Astrocyte (in vitro differentiated cells and primary cell): ENCODE data around the gene MVD. TPM values are rescaled to one million over a fixed set of nuclear protein-coding genes. Genes with fewer than 3 reads are reported as not detected.

ENCODE experiments used
- DNase-seq: peaks from one replicate; pipeline ENCODE4 v3.0.0-alpha.2; 2010; ENCODE audit warnings: low read depth
- FAIRE-seq: peaks from 2 replicates; lab custom pipeline; 2011; peaks lifted over from hg19 to GRCh38; lab: Jason Lieb, UNC
- H2AFZ ChIP-seq: 2 replicates; pipeline ENCODE4 v1.6.0; 2012; ENCODE audit warnings: low read depth, low read length, inconsistent platforms
- H3K27ac ChIP-seq: 2 replicates; pipeline ENCODE4 v1.5.1; 2011; ENCODE audit warnings: low read depth, low read length, inconsistent platforms
- H3K27me3 ChIP-seq: 2 replicates; pipeline ENCODE4 v1.6.0; 2011; ENCODE audit warnings: low read length, inconsistent platforms; ENCODE audit not compliant: insufficient read depth
- H3K36me3 ChIP-seq: 2 replicates; pipeline ENCODE4 v1.5.1; 2011; ENCODE audit warnings: low read length, inconsistent platforms; ENCODE audit not compliant: insufficient read depth
- H3K4me1 ChIP-seq: 2 replicates; pipeline ENCODE4 v1.5.1; 2011; ENCODE audit warnings: low read length, inconsistent platforms; ENCODE audit not compliant: insufficient read depth
- H3K4me2 ChIP-seq: 2 replicates; pipeline ENCODE4 v1.6.0; 2012; ENCODE audit warnings: low read length, inconsistent platforms
- H3K4me3 ChIP-seq: 2 replicates; pipeline ENCODE4 v1.5.1; 2011; ENCODE audit warnings: low read depth, mild to moderate bottlenecking, low read length, inconsistent platforms; ENCODE audit not compliant: insufficient read depth
- H3K79me2 ChIP-seq: 2 replicates; pipeline ENCODE4 v1.6.0; 2012; ENCODE audit warnings: mild to moderate bottlenecking, low read length, inconsistent platforms; ENCODE audit not compliant: insufficient read depth
- H3K9ac ChIP-seq: 2 replicates; pipeline ENCODE4 v1.6.0; 2012; ENCODE audit warnings: mild to moderate bottlenecking, low read length, inconsistent platforms
- H3K9me3 ChIP-seq: 2 replicates; pipeline ENCODE4 v1.5.1; 2012; ENCODE audit warnings: low read depth, mild to moderate bottlenecking, low read length, inconsistent platforms; ENCODE audit not compliant: insufficient read depth
- H4K20me1 ChIP-seq: 2 replicates; pipeline ENCODE4 v1.6.0; 2012; ENCODE audit warnings: low read length, inconsistent platforms; ENCODE audit not compliant: insufficient read depth
- H3K27ac Mint-ChIP-seq: one replicate; pipeline ENCODE4 v1.8.0; 2021; ENCODE audit warnings: mild to moderate bottlenecking, mixed read lengths; ENCODE audit not compliant: unreplicated experiment
- H3K27me3 Mint-ChIP-seq: one replicate; pipeline ENCODE4 v1.8.0; 2021; ENCODE audit warnings: low read depth, mixed read lengths; ENCODE audit not compliant: unreplicated experiment
- H3K36me3 Mint-ChIP-seq: one replicate; pipeline ENCODE4 v1.8.0; 2021; ENCODE audit warnings: low read depth, mixed read lengths; ENCODE audit not compliant: unreplicated experiment
- H3K4me1 Mint-ChIP-seq: one replicate; pipeline ENCODE4 v1.8.0; 2021; ENCODE audit warnings: low read depth, mixed read lengths; ENCODE audit not compliant: unreplicated experiment
- H3K4me3 Mint-ChIP-seq: one replicate; pipeline ENCODE4 v1.8.0; 2021; ENCODE audit warnings: mild to moderate bottlenecking, moderate library complexity, mixed read lengths; ENCODE audit not compliant: unreplicated experiment
- H3K9me3 Mint-ChIP-seq: one replicate; pipeline ENCODE4 v1.8.0; 2021; ENCODE audit warnings: mild to moderate bottlenecking, mixed read lengths; ENCODE audit not compliant: unreplicated experiment
- EZH2 ChIP-seq: IDR thresholded peaks from 2 replicates; pipeline ENCODE4 v1.6.1; 2012; ENCODE audit warnings: mild to moderate bottlenecking, low read length, inconsistent platforms; ENCODE audit not compliant: insufficient read depth
- total RNA-seq: library from RNA; stranded (reverse); gene quantifications from 2 replicates; pipeline ENCODE4 v1.2.1, GENCODE V29; 2021
- TF ChIP-seq, protein P1 (sequence below): IDR thresholded peaks from 2 replicates; pipeline ENCODE4 v1.5.1; 2011; ENCODE audit warnings: low read depth, mild to moderate bottlenecking, inconsistent platforms, low read length, moderate library complexity; ENCODE audit not compliant: insufficient read depth

MVD gene
- total RNA-seq, 1 donor from 2014 or later: 63.9 TPM

DNA sequence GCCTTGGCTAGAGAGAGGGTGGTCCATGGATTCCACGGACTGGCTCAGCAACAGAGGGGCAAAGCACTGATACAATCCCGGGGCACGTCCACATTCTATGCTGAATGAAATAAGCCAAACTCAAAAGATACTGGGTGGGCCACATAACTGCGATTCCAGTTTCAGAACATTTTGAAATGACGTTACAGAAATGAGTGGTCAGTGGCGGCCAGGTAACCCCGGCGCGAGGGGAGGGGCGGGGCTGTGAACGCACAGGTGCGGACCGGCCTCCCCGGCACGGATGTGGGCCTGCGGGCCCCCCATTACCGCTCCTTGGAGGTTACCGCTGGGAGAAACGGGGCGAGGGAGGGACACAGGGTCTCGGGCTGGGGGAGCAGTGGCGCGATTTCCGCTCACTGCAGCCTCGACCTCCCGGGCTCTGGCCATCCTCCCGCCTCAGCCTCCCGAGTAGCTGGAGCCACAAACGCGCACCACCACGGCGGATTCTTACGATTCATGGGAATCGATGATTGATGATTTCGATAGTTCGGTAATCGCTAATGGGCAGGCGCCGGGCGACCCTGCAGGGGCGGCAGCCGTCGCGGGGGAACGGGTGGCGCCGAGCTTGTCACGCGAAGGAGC lies 559 bp downstream of the MVD start:
- Histone ChIP-seq H3K4me3 (peak overlapping the region; percentile 95), H3K9me3 (no peaks in the 10 kb centered on the region), H3K4me2 (peak overlapping the region; percentile 86), H4K20me1 (peaks cover 41% of the 10 kb centered on the region), H3K9ac (peak overlapping the region; percentile 89), H2AFZ (peak overlapping the region; percentile 75), H3K79me2 (peaks cover 43% of the 10 kb centered on the region), H3K27ac (peak overlapping the region; percentile 86), H3K36me3 (no peaks in the 10 kb centered on the region), H3K27me3 (no peaks in the 10 kb centered on the region), H3K4me1 (peaks cover 6% of the 10 kb centered on the region)
- H3K4me3 Mint-ChIP-seq: peak overlapping the region; percentile 92
- H3K36me3 Mint-ChIP-seq: no peaks in the 10 kb centered on the region
- H3K9me3 Mint-ChIP-seq: no peaks in the 10 kb centered on the region
- FAIRE-seq: no peak
- peak overlapping the region; percentile 55 for H3K27ac Mint-ChIP-seq
- H3K27me3 Mint-ChIP-seq: no peaks in the 10 kb centered on the region
- H3K4me1 Mint-ChIP-seq: peaks cover 7% of the 10 kb centered on the region
- TF ChIP-seq EZH2: no peak
- TF ChIP-seq, protein P1, sequence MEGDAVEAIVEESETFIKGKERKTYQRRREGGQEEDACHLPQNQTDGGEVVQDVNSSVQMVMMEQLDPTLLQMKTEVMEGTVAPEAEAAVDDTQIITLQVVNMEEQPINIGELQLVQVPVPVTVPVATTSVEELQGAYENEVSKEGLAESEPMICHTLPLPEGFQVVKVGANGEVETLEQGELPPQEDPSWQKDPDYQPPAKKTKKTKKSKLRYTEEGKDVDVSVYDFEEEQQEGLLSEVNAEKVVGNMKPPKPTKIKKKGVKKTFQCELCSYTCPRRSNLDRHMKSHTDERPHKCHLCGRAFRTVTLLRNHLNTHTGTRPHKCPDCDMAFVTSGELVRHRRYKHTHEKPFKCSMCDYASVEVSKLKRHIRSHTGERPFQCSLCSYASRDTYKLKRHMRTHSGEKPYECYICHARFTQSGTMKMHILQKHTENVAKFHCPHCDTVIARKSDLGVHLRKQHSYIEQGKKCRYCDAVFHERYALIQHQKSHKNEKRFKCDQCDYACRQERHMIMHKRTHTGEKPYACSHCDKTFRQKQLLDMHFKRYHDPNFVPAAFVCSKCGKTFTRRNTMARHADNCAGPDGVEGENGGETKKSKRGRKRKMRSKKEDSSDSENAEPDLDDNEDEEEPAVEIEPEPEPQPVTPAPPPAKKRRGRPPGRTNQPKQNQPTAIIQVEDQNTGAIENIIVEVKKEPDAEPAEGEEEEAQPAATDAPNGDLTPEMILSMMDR: no peak
- DNase-seq: no peak

DNA sequence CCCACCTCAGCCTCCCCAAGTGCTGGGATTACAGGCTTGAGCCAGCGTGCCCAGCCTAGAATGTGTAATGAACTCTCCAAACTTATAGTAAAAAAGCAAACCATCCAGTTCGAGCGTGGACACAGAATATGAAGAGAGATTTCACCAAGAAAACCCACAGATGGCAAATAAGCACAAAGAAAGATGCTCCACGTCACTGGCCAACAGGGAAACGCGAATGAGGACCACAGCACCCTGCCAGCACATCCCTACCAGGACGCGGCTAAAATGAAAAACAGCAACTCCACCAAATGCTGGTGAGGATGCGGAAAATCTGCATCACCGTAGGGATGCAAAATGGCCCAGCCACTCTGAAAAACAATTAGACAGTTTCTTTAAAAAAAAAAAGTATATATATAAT lies 1.4 kb downstream of the MVD start:
- Histone ChIP-seq H3K27me3 (no peaks in the 10 kb centered on the region), H2AFZ (no peak overlapping the region), H3K79me2 (peaks cover 43% of the 10 kb centered on the region), H3K36me3 (no peaks in the 10 kb centered on the region), H3K9me3 (no peaks in the 10 kb centered on the region), H3K4me2 (peak overlapping the region; percentile 52), H4K20me1 (peaks cover 49% of the 10 kb centered on the region), H3K4me1 (peaks cover 6% of the 10 kb centered on the region), H3K4me3 (no peak overlapping the region), H3K27ac (no peak overlapping the region), H3K9ac (no peak overlapping the region)
- DNase-seq (no peak), FAIRE-seq (no peak)
- TF ChIP-seq EZH2: no peak
- TF ChIP-seq, protein P1: no peak
- Mint-ChIP-seq H3K36me3 (no peaks in the 10 kb centered on the region), H3K27ac (no peak overlapping the region), H3K4me1 (peaks cover 6% of the 10 kb centered on the region), H3K4me3 (peak overlapping the region; percentile 55), H3K27me3 (no peaks in the 10 kb centered on the region), H3K9me3 (no peaks in the 10 kb centered on the region)

DNA sequence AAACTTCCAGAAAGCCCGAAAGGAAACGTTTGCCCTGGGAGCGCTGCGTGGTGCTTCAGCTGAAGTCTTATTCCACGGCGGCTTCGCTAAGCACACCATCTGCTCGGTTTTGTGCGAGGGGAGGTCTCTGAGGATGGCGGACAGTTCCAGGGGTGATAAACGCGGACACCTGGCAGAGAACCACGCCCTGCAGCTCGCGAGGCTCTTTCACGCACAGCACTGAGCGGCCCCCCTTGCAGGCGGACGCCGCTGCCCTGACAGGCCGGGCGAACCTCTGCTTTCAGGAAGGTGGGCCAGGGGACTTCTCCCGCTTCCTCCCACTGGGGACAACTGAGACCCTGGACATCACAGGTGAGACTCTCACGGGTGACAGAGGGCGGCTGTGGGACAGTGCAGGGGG lies 3.7 kb downstream of the MVD start:
- no peak overlapping the region for H3K4me2 ChIP-seq
- no peak for TF ChIP-seq EZH2
- TF ChIP-seq, protein P1: no peak
- no peaks in the 10 kb centered on the region for H3K36me3 ChIP-seq
- H4K20me1 ChIP-seq: peaks cover 54% of the 10 kb centered on the region
- no peak overlapping the region for H3K9ac ChIP-seq
- no peaks in the 10 kb centered on the region for H3K27me3 ChIP-seq
- peaks cover 6% of the 10 kb centered on the region for H3K4me1 ChIP-seq
- H3K27me3 Mint-ChIP-seq: no peaks in the 10 kb centered on the region
- no peak overlapping the region for H3K27ac Mint-ChIP-seq
- FAIRE-seq (no peak), DNase-seq (no peak)
- H3K79me2 ChIP-seq: peaks cover 39% of the 10 kb centered on the region
- no peak overlapping the region for H3K4me3 Mint-ChIP-seq
- no peak overlapping the region for H2AFZ ChIP-seq
- no peaks in the 10 kb centered on the region for H3K9me3 ChIP-seq
- no peaks in the 10 kb centered on the region for H3K9me3 Mint-ChIP-seq
- peaks cover 6% of the 10 kb centered on the region for H3K4me1 Mint-ChIP-seq
- no peak overlapping the region for H3K27ac ChIP-seq
- H3K36me3 Mint-ChIP-seq: no peaks in the 10 kb centered on the region
- no peak overlapping the region for H3K4me3 ChIP-seq
